LNCAP (cell line): ENCODE data around the gene TLE4.

Experiments
- CTCF ChIP-seq: fragments of 450-650 bp; IDR thresholded peaks from 2 replicates; pipeline ENCODE4 v1.5.1; 2017; ENCODE audit warnings: mild to moderate bottlenecking

TLE4 gene

GRCh38 chr9:79592726-79593493 is 21.1 kb downstream of the TLE4 start:
- no peak for TF ChIP-seq CTCF

GRCh38 chr9:79598562-79599345 is 27.0 kb downstream of the TLE4 start:
- TF ChIP-seq CTCF = no peak

DNA sequence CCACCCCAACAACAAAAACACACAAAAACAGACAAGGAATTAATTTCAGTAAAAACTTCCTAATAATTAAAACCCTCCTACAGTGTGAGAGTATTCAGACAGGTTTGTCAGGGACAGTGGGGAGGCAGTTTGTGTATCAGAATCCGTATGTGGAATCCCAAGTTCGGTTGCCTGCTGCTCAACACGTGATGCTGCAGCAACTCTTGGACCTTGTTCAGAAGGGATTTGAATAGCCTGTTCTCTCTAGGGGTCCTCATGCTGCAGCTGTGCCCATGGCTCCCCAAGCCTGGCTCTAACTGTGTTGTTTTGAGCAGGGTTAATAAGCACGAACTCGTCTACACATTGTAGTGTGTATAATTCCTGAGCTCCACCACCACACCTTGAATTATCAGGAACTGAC is 28.7 kb downstream of the TLE4 start:
- TF ChIP-seq CTCF = no peak

- TF ChIP-seq CTCF = no peak
Measured at GRCh38 chr9:79603222-79603920, 31.6 kb downstream of the TLE4 start.

DNA sequence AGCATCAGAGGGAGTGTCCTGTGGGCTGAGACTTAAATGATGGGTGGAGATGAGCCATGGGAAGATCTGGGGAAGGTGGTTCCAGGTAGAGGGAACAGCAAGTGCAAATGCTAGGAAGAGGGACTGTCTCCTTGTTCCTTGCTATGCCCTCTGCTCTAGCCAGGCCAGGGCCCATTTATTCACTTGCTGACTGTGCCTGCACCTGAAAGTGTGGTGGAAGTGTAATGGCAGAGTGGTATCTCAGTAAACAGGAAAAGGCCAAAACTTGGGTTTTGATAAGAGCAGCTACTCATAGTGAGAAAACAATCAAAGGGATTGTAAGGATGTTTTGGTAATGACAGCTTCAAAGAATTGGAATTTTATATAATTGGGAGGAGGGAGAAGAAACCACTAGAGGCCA is 32.4 kb downstream of the TLE4 start:
- TF ChIP-seq CTCF = no peak

DNA sequence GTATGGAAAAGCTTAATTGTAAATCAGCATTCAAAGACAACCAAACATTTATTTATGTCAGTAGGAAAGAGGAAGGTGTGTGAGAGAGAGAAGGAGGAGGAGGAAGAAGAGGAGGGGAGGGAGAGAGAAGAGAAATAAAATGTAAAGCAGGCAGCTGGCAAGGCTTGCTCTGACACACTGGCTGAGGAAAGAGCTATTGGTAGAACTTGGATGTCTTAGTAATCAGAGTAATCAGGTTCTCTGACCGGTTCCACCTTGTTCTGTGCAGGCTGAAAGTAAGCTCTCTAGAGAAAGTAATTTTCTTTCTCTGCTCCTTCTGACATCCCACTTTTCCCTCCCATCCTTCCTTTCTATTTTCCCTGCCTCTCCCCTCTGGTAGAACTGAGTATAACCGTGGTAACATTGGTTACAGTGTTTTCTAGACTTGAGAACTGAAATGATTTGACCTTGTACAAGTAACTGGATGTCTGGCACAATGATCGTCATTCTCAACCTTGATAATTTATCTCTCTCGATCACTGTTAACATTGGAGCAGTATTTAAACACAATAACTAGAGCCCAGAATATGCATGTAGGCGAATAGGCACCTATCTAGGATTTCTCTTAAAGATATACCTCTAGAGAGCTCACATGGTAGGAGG is 33.3 kb downstream of the TLE4 start:
- no peak for TF ChIP-seq CTCF

- no peak for TF ChIP-seq CTCF
Measured at GRCh38 chr9:79609468-79610018, 37.8 kb downstream of the TLE4 start.
